HG03442 (cell line): ENCODE results near the gene C6orf52.
A peak's percentile ranks its signal among the peaks of the same experiment; 100 is the strongest.
"Not testable (repeated sequence)": the region's sequence is repeated elsewhere in the genome, so short reads cannot be mapped to it uniquely, and the experiment has no call there.

Source experiments
- ATAC-seq: cut with Tn5 transposase; IDR thresholded peaks from one replicate; pipeline ENCODE4 v1.9.1; 2021; ENCODE audit warnings: mild to moderate bottlenecking, moderate library complexity; ENCODE audit not compliant: unreplicated experiment

Gene C6orf52

DNA sequence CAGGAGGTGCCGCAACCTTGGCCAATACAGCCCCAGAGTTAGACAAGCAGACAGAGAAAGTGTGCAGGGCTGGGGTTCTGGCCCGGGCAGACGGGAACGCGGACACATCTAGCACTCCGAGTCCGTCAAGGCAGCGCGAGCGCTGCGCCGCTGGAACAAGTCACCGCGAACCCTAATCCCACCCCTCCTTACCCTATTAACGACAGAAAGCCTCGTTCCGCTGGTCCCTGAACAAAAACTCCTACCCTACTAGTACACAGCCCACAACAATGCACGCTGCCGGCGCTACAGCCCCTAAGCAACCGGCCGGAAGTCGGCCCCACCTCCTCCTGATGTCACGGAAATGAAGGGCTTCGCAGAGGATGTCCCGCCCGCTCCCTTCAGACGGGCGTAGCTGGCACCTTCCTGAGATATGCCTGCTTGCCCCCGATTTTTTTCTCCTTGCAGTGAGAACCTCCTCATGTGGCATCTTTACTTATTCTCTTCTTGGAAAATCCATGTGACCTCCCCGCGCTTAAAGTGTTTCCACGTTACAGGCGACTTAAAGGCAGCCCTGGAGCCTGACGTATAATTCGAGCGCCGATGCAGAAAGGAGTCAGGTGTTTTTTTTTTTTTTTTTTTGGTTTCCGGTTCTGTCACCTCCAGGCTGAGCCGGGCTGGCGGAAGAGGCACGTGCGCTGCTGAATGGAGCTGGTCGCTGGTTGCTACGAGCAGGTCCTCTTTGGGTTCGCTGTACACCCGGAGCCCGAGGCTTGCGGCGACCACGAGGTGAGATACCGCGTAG lies at the start of gene C6orf52, which contains the start of gene PAK1IP1:
Gene C6orf52, minus strand, starts transcription at position 315 of the 784 bp plus-strand sequence. CDS start 7,066 bp downstream, outside the sequence.
Gene PAK1IP1, plus strand, starts transcription at position 671 of the 784 bp plus-strand sequence. Its CDS starts 14 bp downstream, at position 685.
- peak; percentile 98 for ATAC-seq

DNA sequence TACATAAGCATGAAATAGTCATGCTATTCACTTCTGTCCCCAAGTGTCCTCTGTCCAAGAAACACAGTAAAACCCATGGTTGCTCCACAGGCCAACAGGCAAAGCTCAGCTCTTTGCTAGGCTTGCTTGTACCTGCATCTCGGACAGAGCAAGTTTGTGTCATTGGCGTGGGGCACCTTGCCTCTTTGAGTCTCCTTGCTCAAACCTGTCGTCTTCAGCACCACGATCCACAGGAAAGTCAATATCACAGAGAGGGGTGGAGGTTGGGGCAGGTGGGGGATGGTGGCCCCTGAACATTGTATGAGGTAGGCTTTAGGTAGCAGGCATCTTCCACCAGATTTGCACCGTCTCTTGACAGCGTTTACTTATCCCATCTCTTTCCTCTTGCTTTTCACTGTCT lies 49.1 kb upstream of the C6orf52 start:
- no peak for ATAC-seq

DNA sequence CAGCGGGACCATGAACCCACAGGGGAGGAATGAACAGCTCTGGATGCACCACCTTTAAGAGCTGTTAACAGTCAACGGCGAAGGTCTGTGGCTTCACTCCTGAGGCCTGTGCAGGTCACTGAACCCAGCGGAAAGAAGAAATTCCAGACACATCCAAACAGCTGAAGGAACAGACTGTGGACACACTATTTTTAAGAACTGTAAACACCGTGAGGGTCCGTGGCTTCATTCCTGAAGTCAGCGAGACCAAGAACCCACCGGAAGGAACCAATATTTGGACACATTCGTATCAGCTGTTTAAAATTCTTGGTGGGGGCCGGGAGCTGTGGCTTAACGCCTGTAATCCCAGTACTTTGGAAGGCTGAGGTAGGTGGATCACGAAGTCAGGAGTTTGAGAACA lies 47.8 kb upstream of the C6orf52 start:
- ATAC-seq, result no peak

DNA sequence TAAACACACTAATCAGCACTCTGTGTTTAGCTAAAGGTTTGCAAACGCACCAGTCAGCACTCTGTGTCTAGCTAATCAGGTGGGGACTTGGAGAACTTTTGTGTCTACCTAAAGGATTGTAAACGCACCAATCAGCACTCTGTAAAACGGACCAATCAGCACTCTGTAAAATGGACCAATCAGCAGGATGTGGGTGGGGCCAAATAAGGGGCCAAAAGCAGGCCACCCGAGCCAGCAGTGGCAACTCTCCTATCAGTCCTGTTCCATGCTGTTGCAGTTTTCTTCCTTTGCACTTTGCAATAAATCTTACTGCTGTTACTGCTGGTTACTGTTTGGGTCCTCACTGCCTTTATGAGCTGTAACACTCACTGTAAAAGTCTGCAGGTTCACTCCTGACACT lies 47.2 kb upstream of the C6orf52 start:
- ATAC-seq, result not testable (repeated sequence)

DNA sequence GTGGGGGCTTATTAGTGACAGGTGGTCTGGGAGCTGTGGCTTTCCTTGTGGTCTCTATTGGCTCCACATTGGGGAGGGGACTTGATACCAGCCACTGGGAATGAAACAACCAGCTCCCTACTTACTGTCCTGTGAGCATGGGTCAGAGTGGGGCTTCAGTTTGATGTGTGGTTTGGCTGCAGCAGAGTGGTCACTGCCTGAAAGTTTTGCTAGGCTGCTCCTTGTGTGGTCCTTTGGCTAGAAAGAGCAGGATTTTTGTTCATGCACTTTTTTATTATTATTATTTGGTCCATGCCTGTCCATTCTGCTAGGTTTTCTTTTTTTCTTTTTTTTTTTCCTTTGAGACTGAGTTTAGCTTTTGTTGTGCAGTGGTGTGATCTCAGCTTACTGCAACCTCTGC lies 45.6 kb upstream of the C6orf52 start:
- no peak for ATAC-seq

DNA sequence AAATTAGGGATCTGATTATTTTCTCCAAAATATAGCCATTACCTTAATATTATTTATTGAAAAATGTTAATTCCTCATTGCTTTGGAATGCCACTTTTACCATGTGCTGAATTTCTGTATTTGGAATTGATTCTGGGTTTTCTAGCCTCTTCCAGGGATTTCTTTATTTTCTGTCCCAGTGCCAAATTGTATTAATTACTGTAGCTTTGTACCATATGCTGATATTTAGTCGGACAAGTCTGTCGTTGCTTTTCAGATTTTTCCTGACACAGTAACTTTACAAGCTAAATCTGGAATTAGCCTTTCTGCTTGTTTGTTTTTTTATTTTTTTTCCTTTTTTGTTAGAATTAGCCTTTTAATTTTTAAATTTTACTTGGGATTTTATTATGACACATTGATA lies 42.3 kb upstream of the C6orf52 start:
- no peak for ATAC-seq

DNA sequence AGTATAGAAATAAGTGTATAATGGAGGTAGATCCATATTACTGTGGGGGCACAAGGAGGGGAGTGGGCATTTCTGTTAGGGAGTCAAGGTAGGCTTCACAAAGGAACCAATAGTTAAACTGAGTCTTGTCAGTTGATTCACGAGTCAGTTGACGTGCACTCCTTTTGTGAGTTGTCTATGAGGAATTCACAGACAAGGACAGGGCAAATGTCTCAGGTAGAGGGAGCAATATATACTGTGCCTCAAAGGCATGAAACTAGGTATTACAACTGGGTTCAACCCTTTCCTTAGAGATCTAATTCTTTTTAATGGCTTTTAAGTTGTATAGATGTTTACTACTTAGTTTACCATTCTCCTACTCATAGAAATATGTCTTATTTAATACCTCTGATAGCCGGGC lies 39.4 kb upstream of the C6orf52 start:
- ATAC-seq, result no peak

DNA sequence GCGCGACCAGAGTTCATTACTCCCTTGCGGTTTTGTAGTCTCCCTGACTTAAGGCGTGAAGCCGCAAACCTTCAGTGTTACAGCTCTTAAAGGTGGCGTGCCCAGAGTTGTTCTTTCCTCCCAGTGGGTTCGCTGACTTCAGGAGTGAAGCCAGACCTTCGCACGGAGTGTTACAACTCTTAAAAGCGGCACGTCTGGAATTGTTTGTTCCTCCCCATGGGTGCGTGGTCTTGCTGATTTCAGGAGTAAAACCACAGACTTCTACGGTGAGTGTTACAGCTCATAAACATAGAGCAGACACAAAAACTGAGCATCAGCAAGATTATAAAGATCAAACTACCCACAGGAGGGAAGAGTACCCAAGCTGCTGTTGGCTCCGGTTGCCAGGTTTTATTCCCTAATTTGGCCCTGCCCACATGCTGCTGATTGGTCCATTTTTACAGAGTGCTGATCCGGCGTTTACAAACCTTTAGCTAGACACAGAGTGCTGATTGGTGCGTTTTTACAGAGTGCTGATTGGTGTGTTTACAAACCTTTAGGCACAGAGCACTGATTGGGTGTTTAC lies 38.8 kb upstream of the C6orf52 start:
- ATAC-seq, result no peak

DNA sequence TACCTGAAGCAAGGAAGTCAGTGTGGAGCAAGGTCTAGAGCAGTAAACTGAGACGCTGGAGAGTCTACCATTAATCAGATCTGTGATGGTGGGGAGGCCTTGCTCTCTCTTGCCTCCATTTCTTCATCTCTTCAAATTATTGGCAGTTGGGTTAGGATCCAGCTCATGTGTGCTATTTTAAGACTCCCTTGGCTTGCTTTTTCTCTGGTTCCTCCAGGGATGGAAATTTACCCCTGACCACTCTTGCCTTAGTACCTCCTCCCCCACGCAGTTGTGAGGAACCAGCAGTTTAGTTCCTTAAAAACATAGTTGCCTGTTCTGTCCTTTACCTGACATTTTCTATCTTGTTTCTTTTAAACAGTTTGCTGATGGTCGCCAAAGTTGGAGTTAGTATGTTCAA lies 35.8 kb upstream of the C6orf52 start:
- no peak for ATAC-seq

DNA sequence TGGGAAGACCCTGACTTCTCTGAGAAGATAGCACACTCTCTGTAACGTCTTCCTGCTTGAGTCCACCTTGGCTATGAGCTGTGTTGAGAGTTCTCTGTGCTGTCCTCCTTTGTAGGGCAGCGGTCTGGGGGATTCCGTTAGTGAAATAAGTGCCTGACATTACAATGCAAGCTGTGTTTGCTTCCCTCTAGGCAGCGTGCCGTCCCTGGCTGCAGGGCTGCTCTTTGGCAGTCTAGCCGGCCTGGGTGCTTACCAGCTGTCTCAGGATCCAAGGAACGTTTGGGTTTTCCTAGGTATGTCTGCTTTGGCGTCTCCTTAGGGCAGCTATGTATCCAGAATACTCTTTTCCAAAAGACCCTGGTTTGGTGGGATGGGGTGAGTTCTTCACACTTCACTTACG lies 31.3 kb upstream of the C6orf52 start:
- no peak for ATAC-seq

DNA sequence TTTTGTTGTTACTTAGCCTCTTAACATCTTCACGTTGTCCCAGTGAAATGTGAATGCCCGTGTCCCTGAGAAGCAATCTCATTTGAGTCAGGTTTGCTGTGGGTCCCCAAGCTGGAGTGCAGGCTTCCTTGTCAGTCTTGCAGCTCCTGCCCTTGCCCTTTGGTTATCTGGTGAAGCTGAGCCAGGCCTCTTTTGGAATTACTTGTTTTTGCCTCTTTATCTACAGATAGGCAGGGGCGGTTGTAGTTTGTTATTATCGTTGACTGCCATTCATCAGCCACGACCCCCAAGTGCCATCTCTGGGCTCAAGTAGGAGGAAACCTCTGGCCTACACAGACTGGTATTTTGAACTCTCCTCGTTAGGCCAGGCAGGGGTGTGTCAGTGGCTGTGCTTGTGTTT lies 30.6 kb upstream of the C6orf52 start:
- ATAC-seq, result no peak

DNA sequence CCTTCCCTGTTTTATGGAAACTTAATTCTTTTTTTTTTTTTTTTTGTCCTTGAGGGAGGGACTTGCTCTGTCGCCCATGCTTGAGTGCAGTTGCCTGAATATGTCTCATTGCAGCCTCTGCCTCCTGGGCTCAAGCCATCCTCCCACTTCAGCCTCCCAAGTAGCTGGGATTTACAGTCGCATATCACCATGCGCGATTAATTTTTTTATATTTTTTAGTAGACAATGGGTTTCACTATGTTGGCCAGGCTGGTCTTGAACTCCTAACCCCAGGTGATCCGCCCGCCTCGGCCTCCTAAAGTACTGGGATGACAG lies 29.1 kb upstream of the C6orf52 start:
- ATAC-seq, result no peak

DNA sequence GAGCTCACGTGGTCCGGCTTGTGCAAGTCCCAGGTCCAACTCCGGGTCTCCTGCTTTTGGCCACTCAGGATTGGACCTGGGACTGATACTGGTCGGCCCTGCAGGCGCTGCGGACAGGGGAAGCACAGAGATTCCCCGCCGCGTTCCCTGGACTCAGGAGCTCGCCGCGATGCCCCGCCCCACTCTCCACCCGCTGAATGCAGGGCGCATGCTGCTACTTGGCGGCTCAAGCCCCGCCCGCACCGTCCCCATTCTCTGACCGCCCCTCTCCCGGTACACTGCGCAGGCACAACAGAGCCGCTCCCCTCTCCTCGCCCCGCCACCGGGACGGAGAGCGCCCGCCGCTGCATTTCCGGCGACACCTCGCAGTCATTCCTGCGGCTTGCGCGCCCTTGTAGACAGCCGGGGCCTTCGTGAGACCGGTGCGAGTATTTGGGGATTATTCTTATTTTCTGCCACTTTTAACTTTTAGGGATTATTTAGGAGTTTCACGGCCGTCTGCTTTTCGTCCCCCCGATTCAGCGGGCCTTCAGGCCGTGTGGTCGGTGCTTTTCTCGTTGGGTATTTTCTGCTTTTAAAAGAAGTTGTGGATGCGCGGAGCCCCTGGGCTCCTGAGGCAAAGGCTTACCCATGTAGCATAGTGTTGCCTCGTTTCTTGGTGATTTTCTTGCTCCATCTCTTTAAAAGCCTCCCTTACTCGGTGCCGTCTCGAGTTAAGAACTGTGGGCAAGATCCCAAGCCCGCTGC lies 28.6 kb upstream of the C6orf52 start, which contains the start of gene TMEM14C:
Gene TMEM14C, plus strand, starts transcription at position 251 of the 747 bp plus-strand sequence. CDS start 1,544 bp downstream, outside the sequence.
- peak; percentile 97 for ATAC-seq

DNA sequence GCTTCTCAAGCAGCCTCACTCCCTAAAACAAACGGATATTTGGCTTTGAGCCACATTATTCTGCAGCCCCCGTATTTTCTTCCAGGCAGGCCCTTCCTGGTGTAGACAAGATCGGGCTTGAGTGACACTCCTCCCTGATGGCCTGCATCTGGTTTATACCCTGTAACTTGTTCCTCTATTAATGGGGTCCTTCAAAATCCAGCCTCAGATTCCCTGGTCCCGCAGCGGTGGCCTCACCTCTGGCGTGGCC lies 28.1 kb upstream of the C6orf52 start:
- ATAC-seq, result no peak

DNA sequence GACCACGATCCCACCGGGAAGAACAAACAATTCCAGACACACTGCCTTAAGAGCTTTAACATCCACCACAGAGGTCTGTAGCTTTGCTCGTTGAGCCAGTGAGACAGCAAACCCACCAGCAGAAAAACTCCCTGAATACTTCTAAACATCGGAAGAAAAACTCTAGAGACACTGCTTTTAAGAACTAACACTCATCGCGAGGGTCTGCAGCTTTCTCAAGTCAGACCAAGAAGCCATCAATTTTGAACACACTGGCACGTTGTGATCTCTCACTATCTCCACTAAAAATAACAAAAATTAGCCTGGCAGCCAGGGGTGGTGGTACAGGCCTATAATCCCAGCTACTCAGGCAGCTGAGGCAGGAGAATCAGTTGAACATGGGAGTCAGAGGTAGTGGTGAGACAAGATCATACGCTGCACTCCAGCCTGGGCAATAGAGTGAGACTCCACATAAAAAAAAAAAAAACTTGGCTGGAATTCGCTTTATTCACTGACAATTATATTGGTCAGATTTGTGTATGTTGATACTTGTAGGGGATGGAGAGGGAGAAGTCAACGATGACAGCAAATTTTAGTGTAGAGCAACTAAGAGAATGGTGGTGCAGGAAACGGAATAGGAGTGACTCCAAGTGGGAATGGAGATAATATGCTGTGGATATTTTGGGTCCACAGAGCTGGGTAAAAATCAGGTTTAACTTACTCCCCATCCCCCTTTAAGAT lies 27.6 kb upstream of the C6orf52 start:
- no peak for ATAC-seq

DNA sequence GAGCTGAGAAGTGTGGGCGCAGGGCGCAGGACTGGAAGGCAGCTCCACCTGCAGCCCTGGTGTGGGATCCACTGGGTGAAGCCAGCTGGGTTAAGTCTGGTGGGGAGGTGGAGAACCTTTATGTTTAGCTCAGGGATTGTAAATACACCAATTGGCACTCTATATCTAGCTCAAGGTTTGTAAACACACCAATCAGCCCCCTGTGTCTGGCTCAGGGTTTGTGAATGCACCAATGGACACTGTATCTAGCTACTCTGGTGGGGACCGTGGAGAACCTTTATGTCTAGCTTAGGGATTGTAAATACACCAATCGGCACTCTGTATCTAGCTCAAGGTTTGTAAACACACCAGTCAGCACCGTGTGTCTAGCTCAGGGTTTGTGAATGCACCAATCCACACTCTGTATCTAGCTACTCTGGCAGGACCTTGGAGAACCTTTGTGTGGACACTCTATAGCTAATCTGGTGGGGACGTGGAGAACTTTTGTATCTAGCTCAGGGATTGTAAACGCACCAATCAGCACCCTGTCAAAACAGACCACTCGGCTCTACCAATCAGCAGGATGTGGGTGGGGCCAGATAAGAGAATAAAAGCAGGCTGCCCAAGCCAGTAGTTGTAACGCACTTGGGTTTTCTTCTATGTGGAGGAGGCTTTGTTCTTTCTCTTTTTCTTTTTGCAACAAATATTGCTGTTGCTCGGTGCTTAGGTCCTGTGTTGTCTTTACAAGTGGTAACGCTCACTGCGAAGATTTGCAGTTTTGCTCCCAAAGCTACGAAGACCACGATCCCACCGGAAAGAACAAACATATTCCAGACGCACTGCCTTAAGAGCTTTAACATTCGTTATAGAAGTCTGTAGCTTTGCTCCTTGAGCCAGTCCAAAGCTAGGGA lies 26.8 kb upstream of the C6orf52 start:
- ATAC-seq, result not testable (repeated sequence)

DNA sequence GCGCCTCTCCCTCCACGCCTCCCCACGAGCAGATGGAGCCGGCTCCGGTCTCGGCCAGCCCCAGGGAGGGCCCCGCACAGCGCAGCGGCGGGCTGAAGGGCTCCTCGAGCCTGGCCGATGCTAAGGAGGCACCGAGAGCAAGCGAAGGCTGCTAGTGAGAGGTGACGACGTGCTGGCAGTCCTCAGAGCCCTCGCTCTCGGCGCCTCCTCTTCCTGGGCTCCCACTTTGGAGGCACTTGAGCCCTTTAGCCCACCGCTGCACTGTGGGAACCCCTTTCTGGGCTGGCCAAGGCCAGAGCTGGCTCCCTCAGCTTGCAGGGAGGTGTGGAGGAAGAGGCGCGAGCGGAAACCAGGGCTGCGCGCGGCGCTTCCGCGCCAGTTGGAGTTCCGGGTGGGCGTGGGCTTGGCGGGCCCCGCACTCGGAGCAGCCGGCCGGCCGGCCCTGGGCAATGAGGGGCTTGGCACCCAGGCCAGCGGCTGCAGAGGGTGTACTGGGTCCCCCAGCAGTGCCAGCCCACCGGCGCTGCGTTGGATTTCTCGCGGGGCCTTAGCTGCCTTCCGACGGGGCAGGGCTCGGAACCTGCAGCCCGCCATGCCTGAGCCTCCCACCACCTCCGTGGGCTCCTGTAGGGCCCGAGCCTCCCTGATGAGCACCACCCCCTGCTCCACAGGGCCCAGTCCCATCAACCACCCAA lies 26.0 kb upstream of the C6orf52 start:
- no peak for ATAC-seq

DNA sequence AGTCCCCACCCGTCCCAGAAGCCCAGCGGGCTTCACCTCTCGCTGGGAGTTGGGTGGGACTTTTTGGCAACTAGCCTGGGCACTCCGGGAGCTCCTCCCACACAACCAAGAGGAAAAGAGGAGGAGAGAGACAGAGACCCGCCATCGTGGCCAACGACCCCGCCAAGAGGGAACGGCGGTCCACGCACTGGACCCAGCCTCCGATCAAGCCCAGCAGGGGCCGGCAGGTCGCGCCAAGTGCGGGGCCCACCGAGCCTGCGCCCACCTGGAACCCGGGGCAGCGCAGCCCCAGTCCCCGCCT lies 25.5 kb upstream of the C6orf52 start:
- no peak for ATAC-seq

DNA sequence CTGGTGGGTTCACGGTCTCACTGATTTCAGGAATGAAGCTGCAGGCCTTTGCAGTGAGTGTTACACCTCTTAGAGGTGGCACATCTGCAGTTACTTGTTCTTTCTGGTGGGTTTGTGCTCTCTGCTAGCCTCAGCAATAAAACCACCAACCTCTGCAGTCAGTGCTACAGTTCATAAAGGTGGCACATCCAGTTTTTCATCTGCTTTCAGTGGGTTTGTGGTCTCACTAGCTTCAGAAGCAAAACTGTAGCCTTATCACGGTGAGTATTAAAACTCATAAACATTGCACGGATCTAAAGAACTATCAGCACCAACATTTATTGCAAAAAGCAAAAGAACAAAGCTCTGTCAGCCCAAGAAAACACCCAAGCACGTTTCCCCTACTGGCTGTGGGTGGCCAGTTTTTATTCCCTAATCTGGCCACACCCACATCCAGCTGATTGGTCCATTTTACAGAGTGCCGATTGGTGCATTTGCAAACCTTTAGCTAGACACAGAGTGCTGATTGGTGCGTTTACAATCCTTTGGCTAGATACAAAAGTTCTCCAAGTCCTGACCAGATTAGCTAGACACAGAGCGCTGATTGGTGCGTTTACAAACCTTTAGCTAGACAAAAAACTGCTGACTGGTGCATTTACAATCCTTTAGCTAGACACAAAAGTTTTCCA lies 25.0 kb upstream of the C6orf52 start:
- ATAC-seq, result no peak

DNA sequence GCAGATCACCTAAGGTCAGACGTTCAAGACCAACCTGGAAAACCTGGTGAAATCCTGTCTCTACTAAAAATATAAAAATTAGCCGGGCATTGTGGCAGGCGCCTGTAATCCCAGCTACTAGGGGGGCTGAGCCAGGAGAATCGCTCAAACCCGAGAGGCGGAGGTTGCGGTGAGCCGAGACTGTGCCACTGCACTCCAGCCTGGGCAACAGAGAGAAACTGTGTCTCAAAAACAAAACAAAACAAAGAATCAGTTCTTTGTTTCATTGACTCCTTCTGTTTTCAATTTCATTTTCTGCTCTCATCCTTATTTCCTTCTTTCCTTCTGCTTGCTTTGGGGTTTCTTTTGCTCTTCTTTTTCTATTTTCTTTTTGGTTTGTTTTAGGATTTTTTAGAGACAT lies 19.5 kb upstream of the C6orf52 start:
- ATAC-seq, result no peak
